Astrocyte of the spinal cord (primary cell): ENCODE measurements around the gene SERAC1.

Experiments used
- DNase-seq: peaks from one replicate; pipeline ENCODE4 v3.0.0; 2011; ENCODE audit warnings: low read depth, low spot score
- H3K4me3 ChIP-seq: 2 replicates; pipeline ENCODE4 v1.5.1; 2011; ENCODE audit warnings: low read depth, mild to moderate bottlenecking, low read length, moderate library complexity
- CTCF ChIP-seq: IDR thresholded peaks from 2 replicates; pipeline ENCODE4 v1.5.1; 2012; ENCODE audit warnings: low read depth, mild to moderate bottlenecking, low read length, inconsistent platforms
- in situ Hi-C: cut with HindIII; loops from 2 replicates; pipeline ENCODE4 v1.10.0; 2017; ENCODE audit warnings: low sequenced_read_pairs

SERAC1 gene

GRCh38 chr6:158122048-158122447 is 46.0 kb downstream of the SERAC1 start:
- no peak for TF ChIP-seq CTCF
- H3K4me3 ChIP-seq = no peak overlapping the region
- in situ Hi-C loops = no loop called here
- DNase-seq = no peak

- in situ Hi-C loops = no loop called here
- DNase-seq = no peak
- no peak overlapping the region for H3K4me3 ChIP-seq
- TF ChIP-seq CTCF = no peak
Observed at GRCh38 chr6:158121335-158121734, 46.7 kb downstream of the SERAC1 start.

GRCh38 chr6:158118886-158119285 is 49.2 kb downstream of the SERAC1 start:
- TF ChIP-seq CTCF = no peak
- no peak for DNase-seq
- in situ Hi-C loops = no loop called here
- H3K4me3 ChIP-seq = no peak overlapping the region

- DNase-seq = no peak
- H3K4me3 ChIP-seq = no peak overlapping the region
- in situ Hi-C loops = no loop called here
- peak; percentile 5 for TF ChIP-seq CTCF
Observed at GRCh38 chr6:158115508-158115907, 52.6 kb downstream of the SERAC1 start.

- DNase-seq = no peak
- in situ Hi-C loops = no loop called here
- H3K4me3 ChIP-seq = no peak overlapping the region
- TF ChIP-seq CTCF = no peak
Observed at GRCh38 chr6:158115102-158115501, 53.0 kb downstream of the SERAC1 start.

GRCh38 chr6:158113802-158114201 is 54.3 kb downstream of the SERAC1 start:
- H3K4me3 ChIP-seq = no peak overlapping the region
- in situ Hi-C loops = no loop called here
- DNase-seq = no peak
- no peak for TF ChIP-seq CTCF

GRCh38 chr6:158111987-158112386 is 56.1 kb downstream of the SERAC1 start:
- in situ Hi-C loops = no loop called here
- TF ChIP-seq CTCF = no peak
- H3K4me3 ChIP-seq = no peak overlapping the region
- no peak for DNase-seq
